ENCODE results near the gene ACTA2.

The ACTA2 gene

GRCh38 chr10:88952647-88953111, at the start of gene ACTA2:
TSS of gene ACTA2 (minus strand) at chr10:88952773. CDS start at chr10:88948930, 3,843 bp downstream.
- no peak for DNase-seq (ENCODE audit: low read depth in 2 of 2, low spot score in 1 of 2)

GRCh38 chr10:89001729-89002072, 49.1 kb upstream of the ACTA2 start:
- DNase-seq (ENCODE audit: low read depth in 2 of 2, low spot score in 1 of 2), result no peak

GRCh38 chr10:89001024-89001728, 48.6 kb upstream of the ACTA2 start:
- DNase-seq (ENCODE audit: low read depth in 2 of 2, low spot score in 1 of 2), result no peak

- DNase-seq (ENCODE audit: low read depth in 2 of 2, low spot score in 1 of 2), result no peak
These were observed 47.1 kb upstream of the ACTA2 start for GRCh38 chr10:88999625-89000024.

GRCh38 chr10:88996927-88997326, 44.4 kb upstream of the ACTA2 start:
- no peak for DNase-seq (ENCODE audit: low read depth in 2 of 2, low spot score in 1 of 2)

DNA sequence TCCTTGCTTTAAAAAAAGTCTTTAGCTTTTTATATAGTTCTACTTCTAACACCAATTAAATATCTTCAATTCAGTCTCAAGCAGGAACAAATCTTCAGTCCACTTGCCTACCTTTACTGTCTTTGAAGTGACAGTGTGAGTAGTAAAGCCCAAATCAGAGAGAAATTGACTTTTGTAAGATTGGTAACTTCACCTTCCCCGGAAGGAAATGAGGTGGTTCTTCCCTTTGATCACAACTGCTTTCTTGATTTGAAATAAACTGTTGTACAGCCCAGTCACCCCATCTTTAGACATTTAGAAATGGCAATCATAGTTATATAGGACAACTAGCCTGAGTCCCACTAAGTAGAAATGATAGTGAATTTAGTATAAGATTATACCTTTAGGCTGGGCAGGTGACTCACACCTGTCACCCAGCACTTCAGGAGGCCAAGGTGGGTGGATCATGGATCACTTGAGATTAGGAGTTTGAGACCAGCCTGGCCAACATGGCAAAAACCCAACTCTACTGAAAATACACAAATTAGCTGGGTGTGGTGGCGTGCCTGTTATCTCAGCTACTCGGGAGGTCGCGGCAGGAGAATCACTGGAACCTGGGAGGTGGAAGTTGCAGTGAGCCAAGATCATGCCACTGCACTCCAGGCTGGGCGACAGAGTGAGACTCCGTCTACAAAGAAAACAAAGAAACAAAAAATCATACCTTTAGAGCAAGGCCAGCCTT, 42.7 kb upstream of the ACTA2 start:
- no peak for DNase-seq (ENCODE audit: low read depth in 2 of 2, low spot score in 1 of 2)

- no peak for DNase-seq (ENCODE audit: low read depth in 2 of 2, low spot score in 1 of 2)
These were observed 41.4 kb upstream of the ACTA2 start for GRCh38 chr10:88994019-88994418.

DNA sequence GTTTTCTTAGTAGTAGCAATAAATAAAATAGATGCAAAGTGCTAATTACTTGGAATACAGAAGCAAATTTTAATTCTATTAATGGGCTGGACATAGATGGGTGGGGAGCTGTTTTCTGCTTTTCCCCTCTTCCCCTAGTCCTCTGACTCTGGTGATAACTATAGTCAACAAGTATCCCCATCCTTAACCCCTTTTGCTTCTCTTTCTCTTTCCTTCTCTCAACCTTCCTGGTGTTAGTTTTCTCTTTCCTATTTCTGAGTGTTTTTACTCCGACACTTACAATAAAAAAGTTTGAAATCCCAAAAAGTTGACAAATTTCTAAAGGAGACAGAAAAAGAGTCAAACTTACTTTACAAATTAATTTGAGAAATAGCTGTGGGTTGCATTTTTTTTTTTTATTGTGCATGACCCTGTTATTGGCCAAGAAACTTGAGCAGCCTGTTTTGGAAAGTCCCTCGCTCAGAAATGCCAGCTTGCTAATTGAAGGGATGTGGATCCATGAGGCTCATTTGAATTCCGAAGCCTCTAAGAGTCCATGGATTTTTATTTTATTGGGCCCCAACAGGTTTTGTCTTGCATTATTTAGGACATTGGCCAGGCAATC, 40.5 kb upstream of the ACTA2 start:
- DNase-seq (ENCODE audit: low read depth in 2 of 2, low spot score in 1 of 2), result no peak

DNA sequence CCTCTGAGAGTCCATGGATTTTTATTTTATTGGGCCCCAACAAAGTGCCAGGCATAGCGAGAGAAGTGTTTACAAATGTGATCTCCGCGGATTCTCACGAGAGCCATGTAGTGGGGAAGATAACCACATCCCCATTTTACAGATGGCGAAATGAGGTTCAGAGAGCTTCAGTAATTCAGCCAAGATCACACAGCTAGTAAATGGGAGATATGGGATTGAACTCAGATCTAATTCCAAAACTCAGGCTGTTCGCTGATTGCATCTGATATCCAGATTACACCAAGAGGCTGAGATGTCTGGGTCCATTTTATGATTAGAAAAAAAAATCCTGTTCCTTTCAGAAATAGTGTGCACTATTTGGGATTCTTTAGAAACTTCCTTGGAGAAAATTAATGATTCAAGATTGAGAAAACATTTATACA, 39.3 kb upstream of the ACTA2 start:
- no peak for DNase-seq (ENCODE audit: low read depth in 2 of 2, low spot score in 1 of 2)

DNA sequence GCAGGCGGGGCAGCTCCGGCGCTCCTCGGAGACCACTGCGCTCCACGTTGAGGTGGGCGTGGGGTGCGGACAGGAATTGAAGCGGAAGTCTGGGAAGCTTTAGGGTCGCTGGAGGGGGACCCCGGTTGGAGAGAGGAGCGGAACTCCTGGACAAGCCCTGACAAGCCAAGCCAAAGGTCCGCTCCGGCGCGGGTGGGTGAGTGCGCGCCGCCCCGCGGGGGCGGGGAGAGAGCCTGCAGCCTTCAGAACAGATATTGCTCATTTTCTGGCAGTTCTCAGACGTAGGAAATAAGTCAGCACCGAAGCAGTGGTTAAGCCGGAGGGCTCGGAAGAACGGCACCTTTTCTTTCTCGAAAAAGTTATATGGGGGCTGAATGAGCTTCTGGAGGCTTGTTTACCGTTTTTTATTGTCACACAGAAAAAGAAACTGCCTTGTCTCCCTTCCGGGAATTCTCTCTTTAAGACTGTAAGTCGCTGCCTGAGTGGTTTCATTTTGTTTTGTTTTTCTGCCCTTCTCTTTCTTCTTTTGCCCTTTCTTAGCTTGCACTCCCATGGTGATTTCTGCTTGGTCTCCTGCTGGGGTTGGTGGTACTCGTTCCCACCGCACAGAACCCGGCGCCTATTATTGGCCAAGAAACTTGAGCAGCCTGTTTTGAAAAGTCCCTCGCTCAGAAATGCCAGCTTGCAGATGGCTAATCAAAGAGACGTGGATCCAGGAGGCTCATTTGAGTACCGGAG, 38.8 kb upstream of the ACTA2 start:
- peak; percentile 25 to 27 for DNase-seq (ENCODE audit: low read depth in 2 of 2, low spot score in 1 of 2)

GRCh38 chr10:88990384-88991160, 38.0 kb upstream of the ACTA2 start, which contains the start of gene FAS:
TSS of gene FAS (plus strand) at chr10:88990798. CDS start at chr10:88990877, 79 bp downstream.
- DNase-seq (ENCODE audit: low read depth in 2 of 2, low spot score in 1 of 2), result peak; percentile 42 to 52

DNA sequence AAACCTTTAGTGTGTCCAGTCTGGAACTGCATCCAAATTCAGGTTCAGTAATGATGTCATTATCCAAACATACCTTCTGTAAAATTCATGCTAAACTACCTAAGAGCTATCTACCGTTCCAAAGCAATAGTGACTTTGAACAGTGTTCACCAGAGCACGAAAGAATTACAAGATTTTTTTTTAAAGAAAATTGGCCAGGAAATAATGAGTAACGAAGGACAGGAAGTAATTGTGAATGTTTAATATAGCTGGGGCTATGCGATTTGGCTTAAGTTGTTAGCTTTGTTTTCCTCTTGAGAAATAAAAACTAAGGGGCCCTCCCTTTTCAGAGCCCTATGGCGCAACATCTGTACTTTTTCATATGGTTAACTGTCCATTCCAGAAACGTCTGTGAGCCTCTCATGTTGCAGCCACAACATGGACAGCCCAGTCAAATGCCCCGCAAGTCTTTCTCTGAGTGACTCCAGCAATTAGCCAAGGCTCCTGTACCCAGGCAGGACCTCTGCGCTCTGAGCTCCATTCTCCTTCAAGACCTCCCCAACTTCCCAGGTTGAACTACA, 37.3 kb upstream of the ACTA2 start:
- no peak for DNase-seq (ENCODE audit: low read depth in 2 of 2, low spot score in 1 of 2)

DNA sequence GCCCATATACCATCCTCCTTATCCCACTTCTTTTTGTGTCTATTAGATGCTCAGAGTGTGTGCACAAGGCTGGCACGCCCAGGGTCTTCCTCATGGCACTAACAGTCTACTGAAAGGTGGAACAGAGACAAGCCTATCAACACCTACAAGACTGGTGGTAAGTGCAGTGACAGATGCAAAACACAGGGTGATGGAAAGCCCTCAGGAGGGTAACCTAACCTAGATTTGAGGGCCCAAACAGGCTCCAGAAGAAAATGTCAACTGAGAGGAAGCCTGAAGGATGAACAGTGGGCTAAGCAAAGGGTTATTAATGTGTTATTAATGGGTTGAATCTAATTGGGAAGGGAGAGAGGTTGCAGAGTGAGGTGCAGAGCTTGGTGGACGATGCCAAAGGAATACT, 36.9 kb upstream of the ACTA2 start:
- DNase-seq (ENCODE audit: low read depth in 2 of 2, low spot score in 1 of 2), result no peak

- no peak for DNase-seq (ENCODE audit: low read depth in 2 of 2, low spot score in 1 of 2)
These were observed 35.3 kb upstream of the ACTA2 start for GRCh38 chr10:88987840-88988239.

DNA sequence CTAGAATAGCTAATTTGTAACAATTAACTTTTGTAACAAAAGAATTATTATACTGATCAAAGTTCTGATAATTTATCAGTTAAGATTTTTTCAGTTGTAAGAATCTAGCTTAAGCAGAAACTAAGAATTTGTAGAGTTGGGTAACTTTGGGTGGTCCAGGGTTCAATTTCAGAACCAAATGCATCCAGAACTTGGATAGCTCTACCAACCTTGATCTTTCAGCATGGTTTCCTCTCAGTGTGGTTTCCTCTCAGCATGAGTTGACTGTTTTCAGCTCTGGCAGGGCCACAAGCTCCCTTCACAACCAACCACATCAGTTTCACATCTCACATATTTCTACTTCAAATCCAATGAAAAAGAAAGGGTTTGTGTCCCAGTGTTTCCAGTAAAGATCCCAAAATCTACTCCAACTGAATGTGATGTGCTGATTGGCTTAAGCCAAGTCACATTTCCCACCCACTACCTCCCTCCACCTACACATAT, 34.7 kb upstream of the ACTA2 start:
- DNase-seq (ENCODE audit: low read depth in 2 of 2, low spot score in 1 of 2), result no peak

DNA sequence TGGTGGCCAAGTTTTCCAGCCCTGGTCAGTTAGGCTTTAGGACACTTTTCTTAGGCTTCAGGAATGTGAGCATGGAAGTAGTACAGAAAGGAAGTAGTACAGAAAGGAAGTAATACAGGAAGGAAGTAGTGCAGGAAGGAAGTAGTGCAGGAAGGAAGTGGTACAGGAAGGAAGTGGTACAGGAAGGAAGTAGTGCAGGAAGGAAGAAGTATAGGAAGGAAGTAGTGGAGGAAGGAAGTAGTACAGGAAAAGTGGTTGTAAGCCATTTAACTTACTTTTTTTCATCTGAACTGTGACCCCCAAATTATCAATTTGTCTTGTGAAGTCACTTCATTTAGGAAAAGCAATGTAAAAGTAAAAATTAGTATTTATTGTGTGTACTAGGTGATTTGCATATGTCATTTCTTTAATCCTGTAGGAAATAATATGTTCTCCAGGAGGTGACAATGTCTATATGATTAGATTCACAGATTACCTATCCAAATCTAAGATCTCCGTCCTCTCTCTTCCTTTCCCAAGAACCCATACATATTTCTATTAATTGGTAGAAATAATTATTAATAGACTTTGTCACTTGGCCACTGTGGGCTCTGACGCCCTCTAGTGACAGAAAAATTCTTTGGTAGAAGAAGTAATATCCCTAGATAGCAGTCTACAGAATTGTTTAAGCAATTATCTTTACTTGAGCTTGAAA, 34.1 kb upstream of the ACTA2 start:
- no peak for DNase-seq (ENCODE audit: low read depth in 2 of 2, low spot score in 1 of 2)

DNA sequence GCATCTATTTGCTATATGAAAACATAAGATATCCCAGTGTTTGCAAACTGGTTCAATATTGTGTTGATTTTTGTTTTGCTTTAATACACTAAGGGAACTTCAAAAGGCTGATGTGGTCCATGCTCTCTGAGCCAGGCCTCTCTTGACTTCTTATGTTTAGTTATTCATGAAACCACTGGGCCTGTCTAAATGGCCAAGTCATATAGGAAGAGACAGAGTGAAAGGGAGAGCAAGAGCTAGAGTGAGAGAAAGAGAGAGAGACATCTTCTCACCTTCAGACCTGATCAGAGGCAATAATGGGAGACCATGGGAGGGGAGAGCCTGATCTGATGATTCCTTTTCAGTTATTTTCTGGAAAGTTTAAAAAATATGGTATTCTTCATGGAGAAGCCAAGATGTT, 32.0 kb upstream of the ACTA2 start:
- DNase-seq (ENCODE audit: low read depth in 2 of 2, low spot score in 1 of 2), result no peak

DNA sequence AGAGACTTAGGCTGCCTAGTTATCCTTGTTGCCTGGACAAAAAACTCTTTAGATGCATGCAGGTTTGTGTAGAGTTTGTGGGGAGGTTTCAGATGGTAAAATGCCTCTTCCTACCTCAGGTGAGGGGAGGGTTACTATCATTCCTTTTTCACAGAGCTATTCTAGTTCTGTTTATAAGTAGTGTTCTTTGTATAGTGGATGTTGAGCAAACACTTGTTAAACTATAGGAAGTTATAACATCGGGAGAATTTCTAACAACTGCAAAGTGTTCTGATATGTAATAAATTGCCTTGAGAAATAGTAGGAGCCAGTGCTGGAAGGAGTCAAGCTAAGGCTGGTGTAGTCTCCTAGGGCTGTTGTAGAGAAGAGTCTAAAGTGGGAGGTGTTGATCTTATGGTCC, 31.4 kb upstream of the ACTA2 start:
- no peak for DNase-seq (ENCODE audit: low read depth in 2 of 2, low spot score in 1 of 2)

GRCh38 chr10:88983206-88983605, 30.6 kb upstream of the ACTA2 start:
- no peak for DNase-seq (ENCODE audit: low read depth in 2 of 2, low spot score in 1 of 2)

DNA sequence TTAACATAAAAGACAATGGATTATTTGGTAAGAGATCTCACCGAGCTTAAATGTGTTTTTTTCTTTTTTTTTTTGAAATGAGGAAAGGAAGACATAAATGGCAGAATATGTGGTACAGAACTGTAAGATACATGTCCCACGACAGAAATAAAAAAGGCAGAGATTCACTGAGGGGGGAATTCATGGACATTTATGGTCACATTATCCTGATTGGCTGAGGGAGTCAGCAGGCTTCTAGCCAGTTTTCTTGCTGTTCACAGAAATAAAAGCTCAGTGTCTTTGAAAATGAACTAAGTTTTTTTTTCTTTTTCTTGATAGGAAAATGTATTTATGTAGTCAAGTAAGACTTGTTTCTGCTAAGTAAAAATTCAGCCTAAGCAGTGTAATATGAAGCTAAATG, 29.8 kb upstream of the ACTA2 start:
- DNase-seq (ENCODE audit: low read depth in 2 of 2, low spot score in 1 of 2), result no peak

Data from stimulated activated CD8-positive, alpha-beta memory T cell treated with anti-CD3 and anti-CD28 coated beads, Interleukin-4, amount 100 ng/mL, for 1 hour (primary cell).